ENCODE measurements around the gene SYS1. TPM values are rescaled to one million over a fixed set of nuclear protein-coding genes. Genes with fewer than 3 reads are reported as not detected.

SYS1 gene
- total RNA-seq, 2 experiments from 2014 or later: 94.8 to 107 TPM

- intact Hi-C loops (cut with DNase I, micrococcal nuclease): no loop called here
- Mint-ChIP-seq H3K4me3 (no peak overlapping the region), H3K9me3 (no peaks in the 10 kb centered on the region), H3K36me3 (ENCODE audit: low read depth) (no peaks in the 10 kb centered on the region), H3K27ac (no peak overlapping the region), H3K27me3 (no peaks in the 10 kb centered on the region), H3K4me1 (ENCODE audit: low read depth) (peaks cover 20% of the 10 kb centered on the region)
- Histone ChIP-seq H3K27me3 (ENCODE audit: control insufficient read depth in 1 of 2, insufficient read depth in 2 of 2, low read length in 2 of 2) (no peaks in the 10 kb centered on the region), H3K36me3 (ENCODE audit: insufficient read depth, low read length) (no peaks in the 10 kb centered on the region), H3K27ac (ENCODE audit: low read depth in 1 of 2, low read length in 2 of 2) (no peak overlapping the region), H3K9me3 (ENCODE audit: control insufficient read depth in 1 of 2, insufficient read depth in 1 of 2, low read length in 2 of 2) (no peaks in the 10 kb centered on the region), H3K4me1 (ENCODE audit: insufficient read depth, low read length) (peaks cover 28% of the 10 kb centered on the region), H3K4me3 (ENCODE audit: low read length) (no peak overlapping the region)
- DNase-seq (no peak), ATAC-seq (ENCODE audit: poor library complexity) (no peak)
- ChIA-PET CTCF (interaction anchor here (0.7 to 1.8 kb wide), 3 partner anchors 12 to 447 kb away, joined by 3 to 8 read pairs (median 4); no protein-coding TSS in a partner anchor), POLR2A (interaction anchor here (1.3 kb wide), 1 partner anchor 11 kb away, joined by 3 read pairs; no protein-coding TSS in a partner anchor)
- no peak for TF ChIP-seq CTCF (IDR thresholded peaks at IDR 0.05)
These were observed 39.2 kb upstream of the SYS1 start for GRCh38 chr20:45323731-45324130.

- intact Hi-C loops (cut with DNase I, micrococcal nuclease): no loop called here
- Histone ChIP-seq H3K4me3 (ENCODE audit: low read length) (no peak overlapping the region), H3K27ac (ENCODE audit: low read depth in 1 of 2, low read length in 2 of 2) (no peak overlapping the region), H3K4me1 (ENCODE audit: insufficient read depth, low read length) (peaks cover 14% of the 10 kb centered on the region), H3K9me3 (ENCODE audit: control insufficient read depth in 1 of 2, insufficient read depth in 1 of 2, low read length in 2 of 2) (no peaks in the 10 kb centered on the region), H3K36me3 (ENCODE audit: insufficient read depth, low read length) (no peaks in the 10 kb centered on the region), H3K27me3 (ENCODE audit: control insufficient read depth in 1 of 2, insufficient read depth in 2 of 2, low read length in 2 of 2) (no peaks in the 10 kb centered on the region)
- no peak for TF ChIP-seq CTCF (IDR thresholded peaks at IDR 0.05)
- Mint-ChIP-seq H3K27ac (no peak overlapping the region), H3K36me3 (ENCODE audit: low read depth) (no peaks in the 10 kb centered on the region), H3K4me1 (ENCODE audit: low read depth) (peaks cover 10% of the 10 kb centered on the region), H3K9me3 (no peaks in the 10 kb centered on the region), H3K4me3 (no peak overlapping the region), H3K27me3 (no peaks in the 10 kb centered on the region)
- DNase-seq (no peak), ATAC-seq (ENCODE audit: poor library complexity) (no peak)
- CTCF ChIA-PET: interaction anchor here (1.1 kb wide), 1 partner anchor 34 kb away, joined by 3 read pairs; no protein-coding TSS in a partner anchor
- POLR2A ChIA-PET: no interaction called here
These were observed 37.6 kb upstream of the SYS1 start for GRCh38 chr20:45325371-45325770.

- H3K27ac Mint-ChIP-seq: no peak overlapping the region
- H3K27ac ChIP-seq (ENCODE audit: low read depth in 1 of 2, low read length in 2 of 2): no peak overlapping the region
- no peaks in the 10 kb centered on the region for H3K36me3 Mint-ChIP-seq (ENCODE audit: low read depth)
- no peaks in the 10 kb centered on the region for H3K27me3 Mint-ChIP-seq
- H3K9me3 Mint-ChIP-seq: no peaks in the 10 kb centered on the region
- H3K4me1 ChIP-seq (ENCODE audit: insufficient read depth, low read length): no peaks in the 10 kb centered on the region
- ChIA-PET CTCF (no interaction called here), POLR2A (no interaction called here)
- intact Hi-C loops (cut with DNase I, micrococcal nuclease): no loop called here
- no peak for DNase-seq
- no peaks in the 10 kb centered on the region for H3K9me3 ChIP-seq (ENCODE audit: control insufficient read depth in 1 of 2, insufficient read depth in 1 of 2, low read length in 2 of 2)
- no peak for ATAC-seq (ENCODE audit: poor library complexity)
- no peak overlapping the region for H3K4me3 Mint-ChIP-seq
- H3K4me1 Mint-ChIP-seq (ENCODE audit: low read depth): no peaks in the 10 kb centered on the region
- no peaks in the 10 kb centered on the region for H3K36me3 ChIP-seq (ENCODE audit: insufficient read depth, low read length)
- TF ChIP-seq CTCF (IDR thresholded peaks at IDR 0.05): no peak
- no peak overlapping the region for H3K4me3 ChIP-seq (ENCODE audit: low read length)
- no peaks in the 10 kb centered on the region for H3K27me3 ChIP-seq (ENCODE audit: control insufficient read depth in 1 of 2, insufficient read depth in 2 of 2, low read length in 2 of 2)
These were observed 34.5 kb upstream of the SYS1 start for GRCh38 chr20:45328451-45328850.

Data from CD4-positive, alpha-beta T cell (primary cell).